Measurements from ENCODE around the gene SIAH3.
"Not testable (repeated sequence)": the region's sequence is repeated elsewhere in the genome, so short reads cannot be mapped to it uniquely, and the experiment has no call there.

The SIAH3 gene

GRCh38 chr13:45880242-45880641, 28.7 kb upstream of the SIAH3 start:
- H3K4me3 ChIP-seq (ENCODE audit: low read depth, low read length), result no peak overlapping the region
- no peak overlapping the region for H3K9ac ChIP-seq (ENCODE audit: low read depth, low read length)
- H3K36me3 ChIP-seq (ENCODE audit: control insufficient read depth, insufficient read depth, low read length), result no peaks in the 10 kb centered on the region
- peaks cover 11% of the 10 kb centered on the region for H3K4me1 ChIP-seq (ENCODE audit: control insufficient read depth, insufficient read depth, low read length)
- H3K27me3 ChIP-seq (ENCODE audit: control insufficient read depth, insufficient read depth, low read length), result peaks cover 26% of the 10 kb centered on the region
- H3K9me3 ChIP-seq (ENCODE audit: control insufficient read depth, insufficient read depth, low read length), result no peaks in the 10 kb centered on the region
- H3K27ac ChIP-seq (ENCODE audit: low read depth, low read length), result no peak overlapping the region

- Histone ChIP-seq H3K4me1 (ENCODE audit: control insufficient read depth, insufficient read depth, low read length) (peaks cover 11% of the 10 kb centered on the region), H3K27ac (ENCODE audit: low read depth, low read length) (no peak overlapping the region), H3K27me3 (ENCODE audit: control insufficient read depth, insufficient read depth, low read length) (peaks cover 32% of the 10 kb centered on the region), H3K36me3 (ENCODE audit: control insufficient read depth, insufficient read depth, low read length) (no peaks in the 10 kb centered on the region), H3K9me3 (ENCODE audit: control insufficient read depth, insufficient read depth, low read length) (no peaks in the 10 kb centered on the region), H3K4me3 (ENCODE audit: low read depth, low read length) (no peak overlapping the region), H3K9ac (ENCODE audit: low read depth, low read length) (no peak overlapping the region)
Measured at GRCh38 chr13:45879666-45880065, 28.1 kb upstream of the SIAH3 start.

GRCh38 chr13:45878966-45879365, 27.4 kb upstream of the SIAH3 start:
- Histone ChIP-seq H3K27me3 (ENCODE audit: control insufficient read depth, insufficient read depth, low read length) (peaks cover 32% of the 10 kb centered on the region), H3K27ac (ENCODE audit: low read depth, low read length) (no peak overlapping the region), H3K9ac (ENCODE audit: low read depth, low read length) (no peak overlapping the region), H3K9me3 (ENCODE audit: control insufficient read depth, insufficient read depth, low read length) (no peaks in the 10 kb centered on the region), H3K4me3 (ENCODE audit: low read depth, low read length) (no peak overlapping the region), H3K36me3 (ENCODE audit: control insufficient read depth, insufficient read depth, low read length) (no peaks in the 10 kb centered on the region), H3K4me1 (ENCODE audit: control insufficient read depth, insufficient read depth, low read length) (peaks cover 15% of the 10 kb centered on the region)

GRCh38 chr13:45876781-45877180, 25.2 kb upstream of the SIAH3 start:
- H3K9me3 ChIP-seq (ENCODE audit: control insufficient read depth, insufficient read depth, low read length), result no peaks in the 10 kb centered on the region
- H3K4me3 ChIP-seq (ENCODE audit: low read depth, low read length), result no peak overlapping the region
- H3K9ac ChIP-seq (ENCODE audit: low read depth, low read length), result no peak overlapping the region
- no peak overlapping the region for H3K27ac ChIP-seq (ENCODE audit: low read depth, low read length)
- H3K27me3 ChIP-seq (ENCODE audit: control insufficient read depth, insufficient read depth, low read length), result peaks cover 31% of the 10 kb centered on the region
- H3K36me3 ChIP-seq (ENCODE audit: control insufficient read depth, insufficient read depth, low read length), result no peaks in the 10 kb centered on the region
- H3K4me1 ChIP-seq (ENCODE audit: control insufficient read depth, insufficient read depth, low read length), result peaks cover 16% of the 10 kb centered on the region

- no peak overlapping the region for H3K27ac ChIP-seq (ENCODE audit: low read depth, low read length)
Measured at GRCh38 chr13:45875951-45876350, 24.4 kb upstream of the SIAH3 start.

GRCh38 chr13:45873491-45874325, 22.2 kb upstream of the SIAH3 start:
- Histone ChIP-seq H3K9ac (ENCODE audit: low read depth, low read length) (no peak overlapping the region), H3K9me3 (ENCODE audit: control insufficient read depth, insufficient read depth, low read length) (no peaks in the 10 kb centered on the region), H3K36me3 (ENCODE audit: control insufficient read depth, insufficient read depth, low read length) (no peaks in the 10 kb centered on the region), H3K4me1 (ENCODE audit: control insufficient read depth, insufficient read depth, low read length) (peaks cover 16% of the 10 kb centered on the region), H3K27me3 (ENCODE audit: control insufficient read depth, insufficient read depth, low read length) (peaks cover 14% of the 10 kb centered on the region), H3K27ac (ENCODE audit: low read depth, low read length) (peak overlapping the region; percentile 92), H3K4me3 (ENCODE audit: low read depth, low read length) (peak overlapping the region; percentile 24; the same call in 1 of the 2 replicates)

More at GRCh38 chr13:45875951-45876350, 24.4 kb upstream of the SIAH3 start:
- Histone ChIP-seq H3K9me3 (ENCODE audit: control insufficient read depth, insufficient read depth, low read length) (no peaks in the 10 kb centered on the region), H3K36me3 (ENCODE audit: control insufficient read depth, insufficient read depth, low read length) (no peaks in the 10 kb centered on the region), H3K9ac (ENCODE audit: low read depth, low read length) (no peak overlapping the region), H3K27me3 (ENCODE audit: control insufficient read depth, insufficient read depth, low read length) (peaks cover 30% of the 10 kb centered on the region), H3K4me3 (ENCODE audit: low read depth, low read length) (no peak overlapping the region), H3K4me1 (ENCODE audit: control insufficient read depth, insufficient read depth, low read length) (peaks cover 16% of the 10 kb centered on the region)

GRCh38 chr13:45872566-45872965, 21.0 kb upstream of the SIAH3 start:
- no peak overlapping the region for H3K27ac ChIP-seq (ENCODE audit: low read depth, low read length)
- no peak overlapping the region for H3K9ac ChIP-seq (ENCODE audit: low read depth, low read length)
- peaks cover 13% of the 10 kb centered on the region for H3K27me3 ChIP-seq (ENCODE audit: control insufficient read depth, insufficient read depth, low read length)
- H3K4me1 ChIP-seq (ENCODE audit: control insufficient read depth, insufficient read depth, low read length), result peaks cover 16% of the 10 kb centered on the region
- no peaks in the 10 kb centered on the region for H3K36me3 ChIP-seq (ENCODE audit: control insufficient read depth, insufficient read depth, low read length)
- no peaks in the 10 kb centered on the region for H3K9me3 ChIP-seq (ENCODE audit: control insufficient read depth, insufficient read depth, low read length)
- H3K4me3 ChIP-seq (ENCODE audit: low read depth, low read length), result no peak overlapping the region

- H3K9me3 ChIP-seq (ENCODE audit: control insufficient read depth, insufficient read depth, low read length); H3K27ac ChIP-seq (ENCODE audit: low read depth, low read length); H3K4me3 ChIP-seq (ENCODE audit: low read depth, low read length); H3K9ac ChIP-seq (ENCODE audit: low read depth, low read length); H3K36me3 ChIP-seq (ENCODE audit: control insufficient read depth, insufficient read depth, low read length): not testable (repeated sequence)
- peaks cover 13% of the 10 kb centered on the region for H3K27me3 ChIP-seq (ENCODE audit: control insufficient read depth, insufficient read depth, low read length)
- peaks cover 16% of the 10 kb centered on the region for H3K4me1 ChIP-seq (ENCODE audit: control insufficient read depth, insufficient read depth, low read length)
Measured at GRCh38 chr13:45871201-45871600, 19.6 kb upstream of the SIAH3 start.

- Histone ChIP-seq H3K36me3 (ENCODE audit: control insufficient read depth, insufficient read depth, low read length) (no peaks in the 10 kb centered on the region), H3K9ac (ENCODE audit: low read depth, low read length) (no peak overlapping the region), H3K4me1 (ENCODE audit: control insufficient read depth, insufficient read depth, low read length) (peaks cover 16% of the 10 kb centered on the region), H3K9me3 (ENCODE audit: control insufficient read depth, insufficient read depth, low read length) (no peaks in the 10 kb centered on the region), H3K4me3 (ENCODE audit: low read depth, low read length) (no peak overlapping the region), H3K27ac (ENCODE audit: low read depth, low read length) (no peak overlapping the region), H3K27me3 (ENCODE audit: control insufficient read depth, insufficient read depth, low read length) (peaks cover 13% of the 10 kb centered on the region)
Measured at GRCh38 chr13:45870232-45870631, 18.7 kb upstream of the SIAH3 start.

GRCh38 chr13:45865414-45865813, 13.9 kb upstream of the SIAH3 start:
- Histone ChIP-seq H3K4me3 (ENCODE audit: low read depth, low read length) (no peak overlapping the region), H3K27ac (ENCODE audit: low read depth, low read length) (no peak overlapping the region), H3K4me1 (ENCODE audit: control insufficient read depth, insufficient read depth, low read length) (no peaks in the 10 kb centered on the region), H3K27me3 (ENCODE audit: control insufficient read depth, insufficient read depth, low read length) (no peaks in the 10 kb centered on the region; the same call in 1 of the 2 replicates), H3K36me3 (ENCODE audit: control insufficient read depth, insufficient read depth, low read length) (no peaks in the 10 kb centered on the region), H3K9me3 (ENCODE audit: control insufficient read depth, insufficient read depth, low read length) (no peaks in the 10 kb centered on the region), H3K9ac (ENCODE audit: low read depth, low read length) (no peak overlapping the region)

- H3K36me3 ChIP-seq (ENCODE audit: control insufficient read depth, insufficient read depth, low read length), result no peaks in the 10 kb centered on the region
- no peaks in the 10 kb centered on the region for H3K9me3 ChIP-seq (ENCODE audit: control insufficient read depth, insufficient read depth, low read length)
- no peak overlapping the region for H3K4me3 ChIP-seq (ENCODE audit: low read depth, low read length)
- H3K27me3 ChIP-seq (ENCODE audit: control insufficient read depth, insufficient read depth, low read length), result no peaks in the 10 kb centered on the region; the same call in 1 of the 2 replicates
- H3K27ac ChIP-seq (ENCODE audit: low read depth, low read length), result no peak overlapping the region
- H3K9ac ChIP-seq (ENCODE audit: low read depth, low read length), result no peak overlapping the region
- peaks cover 3% of the 10 kb centered on the region; the same call in 1 of the 2 replicates for H3K4me1 ChIP-seq (ENCODE audit: control insufficient read depth, insufficient read depth, low read length)
Measured at GRCh38 chr13:45863709-45864590, 12.4 kb upstream of the SIAH3 start.
